ENCODE measurements around the gene PCGF1.
A peak's percentile ranks its signal among the peaks of the same experiment; 100 is the strongest.
"Not testable (repeated sequence)": the region's sequence is repeated elsewhere in the genome, so short reads cannot be mapped to it uniquely, and the experiment has no call there.

The PCGF1 gene

DNA sequence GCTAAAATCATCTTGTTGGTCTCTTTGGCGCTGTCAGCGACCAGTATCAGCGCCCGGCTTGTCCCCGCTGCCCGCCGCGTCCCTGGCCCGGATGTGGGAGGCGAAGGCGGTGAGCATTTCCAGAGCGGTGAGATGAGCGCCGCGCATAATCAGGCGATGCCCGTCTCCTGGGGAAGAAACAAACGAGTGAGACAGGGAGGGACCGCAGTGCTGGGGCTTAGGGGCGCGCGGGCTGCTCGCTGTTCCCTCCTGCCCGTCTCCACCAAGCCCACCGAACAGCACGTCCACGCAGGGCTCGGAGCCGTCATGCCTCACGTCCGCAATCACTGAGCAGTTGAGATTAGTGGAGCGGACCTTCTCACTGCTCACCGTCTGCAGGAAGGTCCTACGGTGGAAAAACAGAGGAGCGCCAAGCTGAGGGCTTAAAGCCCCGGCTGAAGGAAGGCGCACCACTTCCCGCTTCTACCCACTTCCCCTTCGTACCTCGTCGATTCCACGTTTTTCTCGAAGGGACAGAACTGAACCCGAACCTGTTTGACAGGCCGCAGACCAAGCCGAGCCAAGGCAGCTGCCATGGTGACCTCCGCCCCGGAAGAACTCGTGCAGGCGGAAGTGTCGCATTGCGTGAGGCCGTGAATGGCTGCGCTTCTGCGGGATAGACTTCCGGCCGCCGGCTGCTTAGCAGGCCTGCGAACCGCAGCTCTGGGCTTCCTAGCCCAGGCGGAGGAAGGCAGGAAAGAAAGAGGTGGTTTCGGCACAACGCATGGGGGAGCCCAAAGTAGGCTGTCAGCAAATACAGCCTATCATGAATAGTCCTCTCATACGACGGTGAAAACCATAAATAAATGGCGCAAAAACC is 35.2 kb downstream of the PCGF1 start, which contains the start of gene MRPL53:
Gene MRPL53 (minus strand): TSS at position 595 of the 859 bp plus-strand sequence. CDS start 20 bp downstream, at position 575.
- DNase-seq (ENCODE audit: low read depth): peak; percentile 97

DNA sequence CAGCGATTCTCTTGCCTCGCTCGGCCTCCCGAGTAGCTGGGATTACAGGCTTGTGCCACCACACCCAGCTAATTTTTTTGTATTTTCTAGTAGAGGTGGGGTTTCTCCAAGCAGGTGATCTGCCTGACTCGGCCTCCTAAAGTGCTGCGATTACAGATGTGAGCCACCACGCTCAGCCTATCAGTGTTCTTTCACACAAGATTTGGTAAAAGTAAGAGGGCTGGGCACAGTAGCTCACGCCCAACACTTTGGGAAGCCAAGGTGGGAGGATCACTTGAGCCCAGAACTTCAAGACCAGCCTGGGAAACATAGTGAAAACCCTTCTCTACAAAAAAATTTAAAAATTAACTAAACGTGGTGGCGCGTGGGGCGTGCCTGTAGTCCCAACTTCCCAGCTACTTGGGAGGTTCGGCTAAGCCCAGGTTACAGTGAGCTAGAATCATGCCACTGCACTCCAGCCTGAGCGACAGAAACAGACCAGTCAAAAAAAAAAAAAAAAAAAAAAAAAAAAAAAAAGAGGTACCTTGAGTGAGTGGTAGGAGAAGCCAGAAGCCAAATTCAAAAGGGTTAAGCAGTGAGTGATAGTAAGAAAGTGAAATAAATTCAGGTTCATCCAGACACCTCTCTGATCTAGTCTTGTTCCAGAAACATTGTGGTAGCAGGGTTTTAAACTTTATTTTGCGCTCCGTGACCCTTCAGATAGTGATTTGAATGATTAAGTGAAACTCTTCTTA is 36.0 kb downstream of the PCGF1 start:
- DNase-seq (ENCODE audit: low read depth): no peak

DNA sequence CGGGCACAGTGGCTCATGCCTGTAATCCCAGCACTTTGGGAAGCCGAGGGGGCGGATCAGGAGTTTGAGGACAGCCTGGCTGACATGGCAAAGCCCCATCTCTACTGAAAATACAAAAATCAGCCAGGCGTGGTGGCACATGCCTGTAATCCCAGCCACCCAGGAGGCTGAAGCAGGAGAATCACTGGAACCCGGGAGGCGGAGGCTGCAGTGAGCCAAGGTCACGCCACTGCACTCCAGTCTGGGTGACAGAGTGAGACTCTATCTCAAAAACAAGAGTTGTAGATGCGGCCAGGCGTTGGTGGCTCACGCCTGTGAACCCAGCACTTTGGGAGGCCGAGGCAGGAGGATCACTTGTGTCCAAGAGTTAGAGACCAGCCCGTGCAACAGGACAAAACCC is 36.8 kb downstream of the PCGF1 start:
- not testable (repeated sequence) for DNase-seq (ENCODE audit: low read depth)

DNA sequence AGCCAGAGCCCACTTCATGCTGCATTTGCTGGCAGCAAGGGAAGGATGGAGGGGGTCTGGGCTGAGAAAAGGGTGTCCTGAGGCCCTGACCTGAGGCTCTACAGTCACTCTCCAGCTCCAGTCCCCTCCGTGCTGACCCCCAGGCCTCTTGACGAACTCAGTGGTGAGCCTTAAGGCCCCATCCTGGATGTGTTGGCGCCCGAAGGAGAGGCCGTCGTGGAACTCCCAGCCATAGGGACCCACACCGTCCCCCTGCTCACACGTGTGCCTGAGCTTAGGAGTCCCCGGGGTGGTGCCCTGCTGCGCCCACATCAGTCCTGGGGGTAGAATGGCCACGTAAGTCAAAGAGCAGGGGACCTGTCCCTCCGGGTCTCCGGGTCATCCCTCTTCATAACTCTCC is 43.1 kb downstream of the PCGF1 start:
- peak; percentile 34 for DNase-seq (ENCODE audit: low read depth)

DNA sequence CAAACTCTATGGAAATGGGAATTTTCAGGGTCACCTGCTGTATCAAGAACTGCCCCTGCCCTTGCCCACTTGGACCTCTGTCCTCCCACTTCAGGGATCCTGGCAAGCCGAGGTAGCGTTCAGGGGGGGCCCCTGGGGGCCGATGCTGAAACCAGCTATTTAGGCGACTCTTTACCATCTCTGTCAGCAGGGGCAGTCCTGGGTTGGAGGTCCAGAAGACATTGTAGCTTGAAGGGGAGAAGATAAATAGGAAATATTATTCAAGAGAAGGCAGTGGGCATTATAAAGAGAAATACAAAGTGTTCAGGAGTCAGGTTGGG is 44.7 kb downstream of the PCGF1 start:
- no peak for DNase-seq (ENCODE audit: low read depth)

DNA sequence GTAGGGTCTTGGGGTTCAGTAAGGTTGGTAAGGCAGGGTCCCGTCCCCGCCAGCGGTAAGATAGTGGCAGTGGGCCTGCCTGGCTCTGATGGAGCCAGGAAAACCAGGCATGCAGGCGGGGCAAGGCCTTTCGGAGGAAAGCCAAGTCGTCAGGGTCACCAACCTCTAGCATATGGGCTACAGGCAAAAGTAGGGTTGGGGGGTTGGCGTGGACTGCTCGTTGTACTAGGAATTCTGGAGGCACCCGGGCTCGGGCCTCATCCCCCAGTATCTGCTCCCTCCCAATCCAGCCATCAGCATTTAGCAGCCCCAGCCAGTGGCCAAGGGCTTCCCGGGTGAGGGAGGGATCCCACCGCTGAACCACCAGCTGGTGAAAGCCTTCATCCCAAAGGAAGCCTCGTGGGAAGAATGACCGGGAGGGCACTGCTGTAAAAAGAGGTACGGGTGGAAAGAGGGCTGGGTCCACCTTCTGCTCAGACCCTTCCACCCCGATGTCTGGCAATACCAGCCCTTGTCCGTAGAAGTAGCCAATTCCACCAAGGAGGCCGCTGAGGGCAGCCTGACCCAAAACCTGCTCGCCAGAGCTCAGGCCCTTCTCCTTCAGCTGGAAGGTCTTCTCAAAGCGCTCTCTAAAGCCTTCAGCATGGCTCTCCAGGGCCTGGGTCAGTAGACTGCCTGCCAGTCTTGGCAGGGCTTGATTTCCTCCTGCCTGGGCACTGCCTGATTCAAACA is 45.3 kb downstream of the PCGF1 start:
- DNase-seq (ENCODE audit: low read depth): no peak

DNA sequence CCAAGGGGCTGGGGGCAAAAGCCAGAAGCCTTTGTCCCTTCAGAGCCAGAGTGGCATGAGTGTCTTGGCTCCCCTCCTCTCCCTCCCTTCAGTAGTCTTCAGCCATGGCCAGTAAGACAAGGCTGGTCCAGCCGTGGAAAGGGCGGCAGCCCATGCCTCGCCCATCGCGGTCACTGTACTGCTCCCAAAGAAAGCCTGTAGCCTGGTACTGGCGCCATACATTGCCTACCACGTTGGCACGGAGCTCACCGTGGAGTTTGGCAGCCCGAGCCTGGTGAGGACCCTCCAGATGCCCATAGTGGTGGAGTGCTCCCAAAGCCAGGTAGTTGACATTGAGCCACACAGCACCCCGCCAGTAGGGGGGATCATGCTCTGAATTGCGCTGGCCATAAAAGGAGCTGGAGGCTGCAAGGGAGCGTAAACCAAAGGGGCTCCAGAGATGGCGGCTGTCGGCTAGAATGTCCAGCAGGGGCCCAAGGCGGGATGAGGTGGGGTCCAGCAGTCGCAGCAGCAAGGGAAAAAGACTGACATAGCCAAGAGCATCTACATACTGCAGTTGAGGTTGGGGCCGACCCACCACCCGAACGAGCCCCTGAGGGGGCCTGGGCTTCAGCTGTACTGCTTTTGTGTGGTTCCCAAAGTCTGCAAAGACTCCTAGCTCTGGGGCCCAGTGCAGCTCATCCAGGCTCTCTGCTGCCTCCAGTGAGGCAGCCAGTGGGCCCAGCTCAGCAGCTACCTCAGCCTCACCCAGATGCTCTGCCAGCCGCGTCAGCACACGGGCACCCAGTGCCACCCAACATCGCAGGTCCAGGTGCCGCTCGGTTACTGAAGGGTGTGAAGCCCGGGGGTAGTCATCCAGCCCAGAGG is 46.1 kb downstream of the PCGF1 start:
- DNase-seq (ENCODE audit: low read depth): peak; percentile 45

DNA sequence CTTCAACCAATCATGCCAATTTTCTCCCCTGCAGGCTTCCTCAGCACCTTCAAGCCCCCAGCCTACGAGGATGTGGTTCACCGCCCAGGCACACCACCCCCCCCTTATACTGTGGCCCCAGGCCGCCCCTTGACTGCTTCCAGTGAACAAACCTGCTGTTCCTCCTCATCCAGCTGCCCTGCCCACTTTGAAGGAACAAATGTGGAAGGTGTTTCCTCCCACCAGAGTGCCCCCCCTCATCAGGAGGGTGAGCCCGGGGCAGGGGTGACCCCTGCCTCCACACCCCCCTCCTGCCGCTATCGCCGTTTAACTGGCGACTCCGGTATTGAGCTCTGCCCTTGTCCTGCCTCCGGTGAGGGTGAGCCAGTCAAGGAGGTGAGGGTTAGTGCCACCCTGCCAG is 47.3 kb downstream of the PCGF1 start:
- not testable (repeated sequence) for DNase-seq (ENCODE audit: low read depth)

DNA sequence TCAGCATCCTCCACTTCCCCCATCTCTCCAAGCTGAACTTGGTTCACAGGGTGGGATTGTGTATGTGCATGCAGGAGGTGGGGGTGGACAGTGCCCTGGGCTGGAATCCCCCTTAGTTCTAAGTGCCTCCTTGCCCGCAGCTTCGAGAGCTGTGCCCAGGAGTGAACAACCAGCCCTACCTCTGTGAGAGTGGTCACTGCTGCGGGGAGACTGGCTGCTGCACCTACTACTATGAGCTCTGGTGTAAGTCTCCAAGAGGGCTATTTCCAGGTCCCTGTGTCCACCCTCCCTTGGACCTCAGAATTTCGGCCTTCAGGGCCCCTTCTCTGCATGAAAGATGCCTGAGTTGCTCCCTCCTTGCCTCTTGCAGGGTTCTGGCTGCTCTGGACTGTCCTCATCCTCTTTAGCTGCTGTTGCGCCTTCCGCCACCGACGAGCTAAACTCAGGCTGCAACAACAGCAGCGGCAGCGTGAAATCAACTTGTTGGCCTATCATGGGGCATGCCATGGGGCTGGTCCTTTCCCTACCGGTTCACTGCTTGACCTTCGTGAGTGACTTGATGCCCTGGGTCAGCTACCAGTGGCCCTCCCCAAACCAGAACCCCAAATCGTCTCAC is 47.9 kb downstream of the PCGF1 start:
- not testable (repeated sequence) for DNase-seq (ENCODE audit: low read depth)

DNA sequence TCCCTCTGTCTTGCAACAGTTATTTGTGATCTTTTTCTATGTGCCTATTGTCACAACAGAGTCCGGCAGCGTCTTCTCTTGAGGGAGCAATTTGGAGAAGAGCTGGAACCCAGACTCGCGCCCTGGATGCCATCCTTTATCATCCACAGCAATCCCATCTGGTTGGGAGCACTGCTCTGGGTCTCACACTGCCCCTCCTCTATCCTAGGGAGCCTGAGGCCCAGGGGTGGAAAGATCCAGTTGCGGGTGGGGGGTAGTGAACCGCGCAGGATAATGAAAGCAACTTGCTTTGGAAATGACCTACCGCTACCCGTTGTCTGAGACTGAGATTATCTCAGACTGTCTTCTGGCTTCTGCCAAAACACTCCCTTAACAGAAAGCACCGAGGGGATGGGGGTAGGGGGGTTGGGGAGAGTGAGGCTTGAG is 48.5 kb downstream of the PCGF1 start:
- peak; percentile 18 for DNase-seq (ENCODE audit: low read depth)

DNA sequence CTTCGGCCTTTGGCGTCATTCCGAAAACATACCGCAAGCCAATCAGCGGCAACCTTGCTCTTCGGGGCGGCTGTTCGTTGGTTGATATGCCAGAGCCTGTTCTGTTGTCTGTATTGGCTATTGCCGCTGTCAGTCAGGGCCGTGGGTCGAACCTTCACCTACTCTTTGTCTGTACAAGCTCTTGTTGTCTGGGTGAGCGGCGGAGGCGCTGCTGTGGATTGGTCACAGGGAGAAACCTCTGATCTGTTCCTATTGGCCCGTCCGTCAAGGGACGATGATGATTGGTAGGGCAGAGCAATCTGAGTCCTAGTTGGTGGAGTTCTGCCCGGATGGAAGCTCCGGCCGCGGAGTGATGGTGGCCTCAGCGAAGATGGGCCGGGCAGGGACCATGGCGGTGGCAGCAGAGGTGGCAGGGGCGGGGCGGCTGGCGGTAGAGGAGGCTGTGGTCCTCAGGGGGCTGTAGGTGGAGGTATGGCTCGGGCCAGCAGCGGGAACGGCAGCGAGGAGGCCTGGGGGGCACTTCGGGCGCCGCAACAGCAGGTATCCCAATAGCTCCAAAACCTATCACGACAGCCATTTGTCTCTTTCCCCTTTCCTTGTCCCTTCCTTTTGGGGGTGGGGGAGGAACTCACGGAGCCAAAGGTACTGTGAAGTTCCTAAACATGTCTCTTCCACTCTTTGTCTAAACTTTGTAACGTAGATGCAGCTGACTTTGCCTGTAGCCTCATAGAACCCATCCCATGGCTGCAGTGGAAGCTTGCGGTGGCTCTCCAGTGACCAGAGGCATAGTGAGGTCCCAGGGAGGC is 49.2 kb downstream of the PCGF1 start, which contains the start of gene WBP1:
Gene WBP1 (plus strand): TSS at position 307 of the 806 bp plus-strand sequence. CDS start 165 bp downstream, at position 472.
- DNase-seq (ENCODE audit: low read depth): peak; percentile 100

DNA sequence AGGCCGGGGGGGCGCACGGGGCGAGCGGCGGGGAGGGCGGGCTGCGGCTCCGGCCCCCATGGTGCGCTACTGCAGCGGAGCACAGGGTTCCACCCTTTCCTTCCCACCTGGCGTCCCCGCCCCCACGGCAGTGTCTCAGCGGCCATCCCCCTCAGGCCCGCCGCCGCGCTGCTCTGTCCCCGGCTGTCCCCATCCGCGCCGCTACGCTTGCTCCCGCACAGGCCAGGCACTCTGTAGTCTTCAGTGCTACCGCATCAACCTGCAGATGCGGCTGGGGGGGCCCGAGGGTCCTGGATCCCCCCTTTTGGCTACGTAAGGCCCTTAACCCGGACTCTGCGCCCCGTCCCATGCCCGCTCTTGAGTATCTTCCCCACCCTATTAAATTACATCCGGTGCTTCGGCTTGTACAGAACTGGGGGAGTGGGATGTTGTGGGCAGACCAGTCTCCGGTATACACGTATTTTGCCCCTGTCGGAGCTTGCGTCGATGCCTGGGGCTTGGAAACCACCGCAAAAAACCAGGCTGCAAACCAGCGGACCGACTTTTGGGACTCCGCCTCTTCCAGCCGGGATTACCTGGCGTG is 49.9 kb downstream of the PCGF1 start:
- peak; percentile 61 for DNase-seq (ENCODE audit: low read depth)

DNA sequence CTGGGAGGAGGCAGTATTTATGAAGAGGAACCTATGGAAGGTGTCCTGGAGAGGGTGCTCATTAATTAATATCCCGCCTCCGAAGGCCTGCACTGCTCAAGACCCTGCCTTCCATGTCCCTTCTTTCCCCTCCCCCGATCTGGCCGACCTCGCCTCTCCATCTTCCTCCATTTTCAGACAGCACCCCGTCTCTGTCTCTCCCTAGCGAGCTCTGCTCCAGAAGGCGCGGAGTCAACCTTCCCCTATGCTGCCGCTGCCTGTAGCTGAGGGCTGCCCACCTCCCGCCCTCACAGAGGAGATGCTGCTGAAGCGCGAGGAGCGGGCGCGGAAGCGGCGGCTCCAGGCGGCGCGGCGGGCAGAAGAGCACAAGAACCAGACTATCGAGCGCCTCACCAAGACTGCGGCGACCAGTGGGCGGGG is 50.4 kb downstream of the PCGF1 start:
- DNase-seq (ENCODE audit: low read depth): no peak
